GM19351 (cell line): Measurements from ENCODE around the gene PRR33.
A peak's percentile ranks its signal among the peaks of the same experiment; 100 is the strongest.

Experiments
- ATAC-seq: cut with Tn5 transposase; IDR thresholded peaks from one replicate; pipeline ENCODE4 v1.9.1; 2021; ENCODE audit warnings: mild to moderate bottlenecking, moderate library complexity; ENCODE audit not compliant: unreplicated experiment

Gene PRR33

GRCh38 chr11:1839924-1840779 is 51.5 kb downstream of the PRR33 start:
- ATAC-seq = peak; percentile 47

DNA sequence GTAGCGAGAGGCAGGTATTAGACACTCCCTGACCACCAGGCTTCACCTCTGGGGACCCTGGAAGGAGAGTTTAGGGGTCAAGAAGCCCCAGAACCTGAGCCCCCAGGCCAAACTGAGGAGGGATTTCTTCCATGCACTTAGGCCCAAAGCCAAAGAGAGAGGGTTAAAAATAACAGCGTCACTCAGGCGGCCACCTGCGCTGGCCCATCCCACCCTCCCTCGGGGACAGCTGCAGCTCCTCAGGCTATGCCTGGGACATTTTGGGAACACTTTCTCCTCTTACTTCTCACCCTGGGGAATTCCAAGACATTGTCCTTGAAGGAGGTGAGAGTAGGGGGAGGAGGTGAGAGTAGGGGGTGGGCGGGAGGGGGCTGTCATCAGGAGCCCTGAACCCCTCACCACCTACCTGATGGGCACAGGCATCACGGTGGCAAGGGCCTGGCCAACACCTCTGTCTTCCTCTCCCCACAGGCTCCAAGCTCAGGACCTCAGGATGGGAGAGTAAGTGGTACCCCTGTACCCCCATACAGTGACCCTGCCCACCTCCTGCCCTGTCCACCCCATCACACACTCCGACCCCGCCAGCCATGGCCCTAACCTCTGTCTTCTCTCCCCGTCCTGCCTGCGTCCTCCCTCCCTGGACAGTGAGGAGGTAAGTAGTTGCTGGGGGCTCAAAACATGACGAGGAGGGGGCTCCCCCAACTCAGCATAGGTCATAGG is 52.3 kb downstream of the PRR33 start:
- no peak for ATAC-seq

GRCh38 chr11:1838426-1839144 is 53.1 kb downstream of the PRR33 start, which contains the start of gene TNNI2:
TSS of gene TNNI2 (plus strand) at chr11:1838981. CDS start at chr11:1839697, 716 bp downstream.
- no peak for ATAC-seq
